DOHH2 (cell line): ENCODE measurements around the gene ARID3C.
A peak's percentile ranks its signal among the peaks of the same experiment; 100 is the strongest.

Experiments
- H3F3A ChIP-seq: fragments of 200-600 bp; sonication (generic), shearing (Covaris generic); 2 replicates; pipeline ENCODE4 v1.6.0; 2016; ENCODE audit warnings: antibody characterized with exemption, mild to moderate bottlenecking; ENCODE audit not compliant: control insufficient read depth, insufficient read depth
- H3K27ac ChIP-seq: fragments of 200-600 bp; sonication (generic); 2 replicates; pipeline ENCODE4 v1.5.1; 2014; ENCODE audit warnings: low read depth, mild to moderate bottlenecking, low read length, moderate library complexity
- H3K27me3 ChIP-seq: fragments of 200-600 bp; sonication (generic); 2 replicates; pipeline ENCODE4 v1.6.1; 2014; ENCODE audit warnings: mild to moderate bottlenecking, low read length, mixed read lengths; ENCODE audit not compliant: control insufficient read depth
- H3K36me3 ChIP-seq: fragments of 200-600 bp; sonication (generic); 2 replicates; pipeline ENCODE4 v1.6.1; 2014; ENCODE audit warnings: mild to moderate bottlenecking, low read length, moderate library complexity, mixed read lengths; ENCODE audit not compliant: control insufficient read depth
- H3K4me1 ChIP-seq: fragments of 200-600 bp; sonication (generic); 2 replicates; pipeline ENCODE4 v1.6.1; 2014; ENCODE audit warnings: mild to moderate bottlenecking, low read length, mixed read lengths; ENCODE audit not compliant: control insufficient read depth
- H3K4me2 ChIP-seq: fragments of 200-600 bp; sonication (generic); 2 replicates; pipeline ENCODE4 v1.6.0; 2014; ENCODE audit warnings: mild to moderate bottlenecking, low read length, moderate library complexity
- H3K4me3 ChIP-seq: fragments of 200-600 bp; sonication (generic); 2 replicates; pipeline ENCODE4 v1.5.1; 2014; ENCODE audit warnings: mild to moderate bottlenecking, low read length, mixed read lengths
- H3K79me2 ChIP-seq: fragments of 200-600 bp; sonication (generic); 2 replicates; pipeline ENCODE4 v1.6.1; 2014; ENCODE audit warnings: mild to moderate bottlenecking, low read length, mixed read lengths; ENCODE audit not compliant: control insufficient read depth
- H3K9me2 ChIP-seq: fragments of 200-600 bp; sonication (generic); replicated peaks from 2 replicates; pipeline ENCODE4 v1.6.1; 2014; ENCODE audit warnings: mild to moderate bottlenecking, low read length, mixed read lengths; ENCODE audit not compliant: control insufficient read depth
- H3K9me3 ChIP-seq: fragments of 200-600 bp; sonication (generic); 2 replicates; pipeline ENCODE4 v1.6.1; 2014; ENCODE audit warnings: antibody characterized with exemption, low read length, mixed read lengths; ENCODE audit not compliant: control insufficient read depth, insufficient read depth
- H4K20me1 ChIP-seq: fragments of 200-600 bp; sonication (generic); 2 replicates; pipeline ENCODE4 v1.6.0; 2014; ENCODE audit warnings: low read depth, mild to moderate bottlenecking, antibody characterized with exemption, low read length, moderate library complexity; ENCODE audit not compliant: control insufficient read depth, insufficient read depth
- EZH2phosphoT487 ChIP-seq: fragments of 200-600 bp; sonication (generic); IDR thresholded peaks from 2 replicates; pipeline ENCODE4 v1.6.1; 2017; ENCODE audit warnings: borderline replicate concordance, mild to moderate bottlenecking, antibody characterized with exemption, low read length, moderate library complexity, mixed read lengths
- TF ChIP-seq, protein P1 (sequence below): fragments of 200-600 bp; sonication (generic); IDR thresholded peaks from one replicate; pipeline ENCODE4 v1.5.1; 2014; ENCODE audit warnings: antibody characterized with exemption, mild to moderate bottlenecking, low read depth, low read length; ENCODE audit not compliant: poor library complexity, severe bottlenecking

ARID3C gene

DNA sequence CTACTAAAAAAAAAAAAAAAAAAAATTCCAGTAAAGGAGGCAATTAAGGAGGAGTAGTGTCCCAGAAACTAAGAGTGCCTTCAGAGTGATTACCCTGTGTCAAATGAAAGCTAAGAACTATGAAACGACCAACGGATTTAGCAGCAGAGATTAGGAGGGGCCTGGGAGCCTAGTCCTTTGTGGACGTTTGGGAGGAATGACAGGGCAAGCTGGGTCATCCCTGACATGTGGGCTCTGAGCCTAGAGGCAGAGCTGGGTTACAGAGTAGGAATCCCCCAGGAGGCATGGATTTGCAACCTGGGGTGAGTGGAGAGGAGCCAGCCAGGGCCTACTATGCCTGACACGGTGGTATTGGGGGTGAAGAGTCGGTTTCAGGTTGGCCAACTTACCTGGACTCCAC is 4.3 kb upstream of the ARID3C start:
- H3K4me1 ChIP-seq, result peaks cover 26% of the 10 kb centered on the region
- no peaks in the 10 kb centered on the region for H4K20me1 ChIP-seq
- TF ChIP-seq EZH2phosphoT487, result no peak
- TF ChIP-seq, protein P1, sequence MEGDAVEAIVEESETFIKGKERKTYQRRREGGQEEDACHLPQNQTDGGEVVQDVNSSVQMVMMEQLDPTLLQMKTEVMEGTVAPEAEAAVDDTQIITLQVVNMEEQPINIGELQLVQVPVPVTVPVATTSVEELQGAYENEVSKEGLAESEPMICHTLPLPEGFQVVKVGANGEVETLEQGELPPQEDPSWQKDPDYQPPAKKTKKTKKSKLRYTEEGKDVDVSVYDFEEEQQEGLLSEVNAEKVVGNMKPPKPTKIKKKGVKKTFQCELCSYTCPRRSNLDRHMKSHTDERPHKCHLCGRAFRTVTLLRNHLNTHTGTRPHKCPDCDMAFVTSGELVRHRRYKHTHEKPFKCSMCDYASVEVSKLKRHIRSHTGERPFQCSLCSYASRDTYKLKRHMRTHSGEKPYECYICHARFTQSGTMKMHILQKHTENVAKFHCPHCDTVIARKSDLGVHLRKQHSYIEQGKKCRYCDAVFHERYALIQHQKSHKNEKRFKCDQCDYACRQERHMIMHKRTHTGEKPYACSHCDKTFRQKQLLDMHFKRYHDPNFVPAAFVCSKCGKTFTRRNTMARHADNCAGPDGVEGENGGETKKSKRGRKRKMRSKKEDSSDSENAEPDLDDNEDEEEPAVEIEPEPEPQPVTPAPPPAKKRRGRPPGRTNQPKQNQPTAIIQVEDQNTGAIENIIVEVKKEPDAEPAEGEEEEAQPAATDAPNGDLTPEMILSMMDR, result no peak
- no peak overlapping the region for H3K27ac ChIP-seq
- H3K36me3 ChIP-seq, result peaks cover 15% of the 10 kb centered on the region; the same call in 1 of the 2 replicates
- H3K4me2 ChIP-seq, result no peak overlapping the region
- H3K79me2 ChIP-seq, result peaks cover 22% of the 10 kb centered on the region
- H3K9me2 ChIP-seq, result no peaks in the 10 kb centered on the region
- H3K27me3 ChIP-seq, result peaks cover 24% of the 10 kb centered on the region
- no peak overlapping the region for H3K4me3 ChIP-seq
- no peaks in the 10 kb centered on the region for H3K9me3 ChIP-seq
- peaks cover 3% of the 10 kb centered on the region; the same call in 1 of the 2 replicates for H3F3A ChIP-seq

DNA sequence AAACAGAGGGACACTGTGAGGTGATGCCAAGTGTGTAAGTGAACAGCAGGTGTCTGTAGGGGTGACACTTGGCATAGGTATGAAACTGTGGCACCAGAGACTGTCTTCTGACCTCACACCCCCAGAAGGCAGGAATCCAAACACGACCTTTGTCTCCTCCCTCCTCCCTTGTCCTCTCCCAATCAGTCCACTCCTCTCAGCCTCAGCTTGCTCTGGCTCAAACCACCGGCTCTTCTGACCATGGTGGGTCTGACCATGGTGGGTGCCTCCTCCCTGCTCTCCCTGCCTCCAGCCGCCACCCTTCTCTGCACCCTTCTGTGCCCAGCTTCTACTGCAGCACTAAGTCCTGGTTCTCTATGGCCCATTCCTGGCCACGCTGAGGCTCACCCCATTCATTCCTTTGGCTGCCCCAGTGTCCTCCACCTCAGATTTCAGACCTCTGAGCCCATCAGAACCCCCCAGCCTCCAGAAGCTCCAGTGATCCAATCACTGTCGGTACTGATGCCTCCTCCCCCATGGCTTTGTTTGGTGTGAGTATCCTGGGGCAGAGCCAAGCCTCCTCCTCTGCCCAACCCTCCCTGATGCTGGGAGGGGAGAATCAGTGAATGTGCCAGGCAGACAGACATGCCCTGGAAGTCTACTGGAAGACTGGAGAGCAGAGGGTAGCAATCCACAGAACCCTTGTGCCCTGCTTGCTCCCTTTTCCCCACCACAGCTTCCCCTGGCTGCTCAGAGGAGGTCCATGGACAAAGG is 1.7 kb upstream of the ARID3C start:
- H4K20me1 ChIP-seq, result no peaks in the 10 kb centered on the region
- H3K27me3 ChIP-seq, result peaks cover 47% of the 10 kb centered on the region
- no peak for TF ChIP-seq EZH2phosphoT487

DNA sequence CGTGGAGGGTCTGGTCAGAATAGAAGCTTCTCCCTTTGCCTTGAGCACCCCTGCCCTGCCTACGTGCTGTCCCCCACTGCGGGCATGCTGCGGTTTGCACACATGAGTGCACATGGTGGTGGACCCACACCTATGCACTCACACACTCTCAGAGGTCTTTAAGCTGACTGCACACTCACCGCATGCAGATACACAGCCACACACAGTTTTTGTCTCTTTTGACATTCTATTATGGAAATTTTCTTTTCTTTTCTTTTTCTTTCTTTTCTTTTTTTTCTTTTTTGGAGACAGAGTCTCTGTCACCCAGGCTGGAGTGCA is 584 bp upstream of the ARID3C start:
- H3K27me3 ChIP-seq, result peaks cover 54% of the 10 kb centered on the region
- H3K4me1 ChIP-seq, result peaks cover 13% of the 10 kb centered on the region
- H4K20me1 ChIP-seq, result no peaks in the 10 kb centered on the region

More for the DNA sequence above, 1.7 kb upstream of the ARID3C start:
- peaks cover 3% of the 10 kb centered on the region; the same call in 1 of the 2 replicates for H3F3A ChIP-seq
- H3K27ac ChIP-seq, result no peak overlapping the region
- H3K79me2 ChIP-seq, result peaks cover 4% of the 10 kb centered on the region
- H3K4me1 ChIP-seq, result peaks cover 18% of the 10 kb centered on the region
- H3K9me2 ChIP-seq, result no peaks in the 10 kb centered on the region
- H3K4me3 ChIP-seq, result no peak overlapping the region
- H3K4me2 ChIP-seq, result no peak overlapping the region
- no peaks in the 10 kb centered on the region for H3K9me3 ChIP-seq
- H3K36me3 ChIP-seq, result peaks cover 6% of the 10 kb centered on the region; the same call in 1 of the 2 replicates

More for the DNA sequence above, 584 bp upstream of the ARID3C start:
- Histone ChIP-seq H3F3A (peaks cover 3% of the 10 kb centered on the region; the same call in 1 of the 2 replicates), H3K4me3 (no peak overlapping the region), H3K9me2 (no peaks in the 10 kb centered on the region), H3K36me3 (no peaks in the 10 kb centered on the region), H3K27ac (no peak overlapping the region), H3K4me2 (peak overlapping the region; percentile 57), H3K79me2 (no peaks in the 10 kb centered on the region), H3K9me3 (no peaks in the 10 kb centered on the region)
- TF ChIP-seq EZH2phosphoT487, result no peak
- TF ChIP-seq, protein P1, result no peak
